HCT116 (cell line): ENCODE data around the gene MRE11. TPM values are rescaled to one million over a fixed set of nuclear protein-coding genes. Genes with fewer than 3 reads are reported as not detected.

Experiments
- ATAC-seq: fragments of 200-7000 bp; cut with Tn5 transposase; 2 replicates; pipeline ENCODE4 v1.9.1; 2020; ENCODE audit warnings: mild to moderate bottlenecking, moderate library complexity
- BruUV-seq: library from RNA; stranded (reverse); fragments of 400-500 nt; replicated peaks from 2 replicates; lab custom pipeline; 2021; lab: Mats Ljungman, UMichigan
- CTCF ChIA-PET: fragments of 300-600 bp; sonication (Branson Sonifier 250); formaldehyde crosslinking; loops from one replicate; lab custom pipeline; 2021; ENCODE audit warnings: antibody characterized with exemption; lab: Charles Lee
- POLR2A ChIA-PET: fragments of 300-600, 350-600 bp; sonication (Branson Sonifier 250); formaldehyde crosslinking; loops from one replicate; lab custom pipeline; 2021; ENCODE audit warnings: antibody characterized with exemption; lab: Charles Lee
- RAD21 ChIA-PET, 2 experiments: fragments of 300-600 bp; sonication (Branson Sonifier 250); formaldehyde crosslinking; loops; one replicate each; lab custom pipeline; 2023; ENCODE audit warnings: low total read pairs in 2 of 2; ENCODE audit not compliant: uncharacterized antibody in 2 of 2, unreplicated experiment in 2 of 2, low non-redundant PET in 1 of 2; lab: Charles Lee
- DNase-seq: peaks from one replicate; pipeline ENCODE4 v3.0.0-alpha.2; 2010; ENCODE audit warnings: low read depth, low spot score
- H2AFZ ChIP-seq: fragments of 200-600 bp; shearing (Covaris generic), sonication (generic); 2 replicates; pipeline ENCODE4 v1.6.1; 2017; ENCODE audit warnings: low read depth, mixed run types, mixed read lengths, antibody characterized with exemption, low read length; ENCODE audit not compliant: poor library complexity, severe bottlenecking
- H3K27ac ChIP-seq: 2 replicates; pipeline ENCODE4 v1.5.1; 2012; ENCODE audit warnings: low read depth, low read length
- H3K27me3 ChIP-seq: fragments of 200-600 bp; sonication (generic); 2 replicates; pipeline ENCODE4 v1.6.1; 2016; ENCODE audit warnings: mixed run types, low read length, mixed read lengths; ENCODE audit not compliant: insufficient read depth
- H3K36me3 ChIP-seq, 2 experiments: fragments of 200-500 bp in 1 of 2; fragments of 200-600 bp in 1 of 2; sonication (Bioruptor generic) in 1 of 2; sonication (generic) in 1 of 2; 2 replicates each; pipeline versions ENCODE4 v1.5.1 to v1.6.1; 2014 to 2016; ENCODE audit warnings: low read length in 2 of 2, inconsistent platforms in 1 of 2, mixed read lengths in 1 of 2, mixed run types in 1 of 2; ENCODE audit not compliant: insufficient read depth in 2 of 2, control insufficient read depth in 1 of 2
- H3K4me1 ChIP-seq, 2 experiments: fragments of 200-600 bp in 1 of 2; sonication (generic) in 1 of 2; 2 replicates each; pipeline versions ENCODE4 v1.5.1 to v1.6.1; 2012 to 2017; ENCODE audit warnings: low read length in 2 of 2, inconsistent platforms in 1 of 2, mild to moderate bottlenecking in 1 of 2, mixed read lengths in 1 of 2, mixed run types in 1 of 2, moderate library complexity in 1 of 2; ENCODE audit not compliant: insufficient read depth in 2 of 2, control insufficient read depth in 1 of 2
- H3K4me2 ChIP-seq: fragments of 200-600 bp; sonication (generic); 2 replicates; pipeline ENCODE4 v1.6.1; 2017; ENCODE audit warnings: mixed run types, low read length, mixed read lengths
- H3K4me3 ChIP-seq, 2 experiments: fragments of 200-600 bp in 1 of 2; sonication (generic) in 1 of 2; replicated peaks in 1 of 2; 2 replicates each; pipeline ENCODE4 v1.5.1; 2011 to 2016; ENCODE audit warnings: low read length in 2 of 2, control low read depth in 1 of 2, low read depth in 1 of 2, mild to moderate bottlenecking in 1 of 2, mixed read lengths in 1 of 2, mixed run types in 1 of 2
- H3K79me2 ChIP-seq: fragments of 200-600 bp; sonication (generic); 2 replicates; pipeline ENCODE4 v1.6.1; 2017; ENCODE audit warnings: mild to moderate bottlenecking, mixed run types, low read length, moderate library complexity, mixed read lengths; ENCODE audit not compliant: insufficient read depth
- H3K9ac ChIP-seq: fragments of 200-600 bp; sonication (generic); 2 replicates; pipeline ENCODE4 v1.6.1; 2016; ENCODE audit warnings: low read length, mixed read lengths
- H3K9me2 ChIP-seq: fragments of 200-600 bp; sonication (generic), shearing (Covaris generic); 2 replicates; pipeline ENCODE4 v1.6.1; 2017; ENCODE audit warnings: mixed run types, mild to moderate bottlenecking, moderate library complexity; ENCODE audit not compliant: insufficient read depth
- H3K9me3 ChIP-seq, 2 experiments: fragments of 200-500 bp in 1 of 2; fragments of 200-600 bp in 1 of 2; sonication (Bioruptor generic) in 1 of 2; sonication (generic) in 1 of 2; 2 replicates each; pipeline ENCODE4 v1.6.1; 2014 to 2017; ENCODE audit warnings: low read length in 2 of 2, mixed read lengths in 2 of 2, inconsistent platforms in 1 of 2, low read depth in 1 of 2, mild to moderate bottlenecking in 1 of 2, mixed run types in 1 of 2, moderate library complexity in 1 of 2; ENCODE audit not compliant: control insufficient read depth in 1 of 2, insufficient read depth in 1 of 2
- H4K20me1 ChIP-seq: fragments of 200-600 bp; sonication (generic), shearing (Covaris generic); 2 replicates; pipeline ENCODE4 v1.6.1; 2017; ENCODE audit warnings: mixed run types, mild to moderate bottlenecking, moderate library complexity; ENCODE audit not compliant: insufficient read depth
- ATF3 ChIP-seq: IDR thresholded peaks from 2 replicates; pipeline ENCODE4 v1.6.1; 2012
- CBX3 ChIP-seq: IDR thresholded peaks from 2 replicates; pipeline ENCODE4 v1.6.1; 2012; ENCODE audit warnings: low read depth
- CEBPB ChIP-seq: IDR thresholded peaks from 2 replicates; pipeline ENCODE4 v1.6.1; 2012; ENCODE audit warnings: low read depth
- CTCF ChIP-seq, 3 experiments: fragments of 200-600 bp in 1 of 3; sonication (generic) in 1 of 3; IDR thresholded peaks in 2 of 3; conservative IDR thresholded peaks in 1 of 3; 2 replicates each; pipeline ENCODE4 v1.5.1; 2012 to 2017; ENCODE audit warnings: low read depth in 2 of 3, low read length in 2 of 3, antibody characterized with exemption in 1 of 3, borderline replicate concordance in 1 of 3, control low read depth in 1 of 3, mild to moderate bottlenecking in 1 of 3, mixed read lengths in 1 of 3, mixed run types in 1 of 3, moderate library complexity in 1 of 3; ENCODE audit not compliant: insufficient read depth in 1 of 3
- EGR1 ChIP-seq: IDR thresholded peaks from 2 replicates; pipeline ENCODE4 v1.6.1; 2012; ENCODE audit warnings: low read depth
- ELF1 ChIP-seq: IDR thresholded peaks from 2 replicates; pipeline ENCODE4 v1.6.1; 2012; ENCODE audit warnings: low read depth, borderline replicate concordance
- EZH2phosphoT487 ChIP-seq: fragments of 200-600 bp; IDR thresholded peaks from 2 replicates; pipeline ENCODE4 v1.6.1; 2018; ENCODE audit warnings: antibody characterized with exemption, borderline replicate concordance
- FOSL1 ChIP-seq: IDR thresholded peaks from 2 replicates; pipeline ENCODE4 v1.6.1; 2012; ENCODE audit warnings: low read depth
- MAX ChIP-seq: IDR thresholded peaks from 2 replicates; pipeline ENCODE4 v1.6.1; 2012
- POLR2AphosphoS5 ChIP-seq: IDR thresholded peaks from 2 replicates; pipeline ENCODE4 v1.6.1; 2011; ENCODE audit warnings: mild to moderate bottlenecking, low read depth, low read length, moderate library complexity
- RAD21 ChIP-seq: IDR thresholded peaks from 2 replicates; pipeline ENCODE4 v1.6.1; 2012; ENCODE audit warnings: low read depth, mild to moderate bottlenecking
- REST ChIP-seq: IDR thresholded peaks from 2 replicates; pipeline ENCODE4 v1.6.1; 2012; ENCODE audit warnings: low read depth
- SP1 ChIP-seq: IDR thresholded peaks from 2 replicates; pipeline ENCODE4 v1.6.1; 2012; ENCODE audit warnings: low read depth
- SRF ChIP-seq: IDR thresholded peaks from 2 replicates; pipeline ENCODE4 v1.6.1; 2012; ENCODE audit warnings: low read depth
- TCF7L2 ChIP-seq: IDR thresholded peaks from 2 replicates; pipeline ENCODE4 v1.7.0; 2011; ENCODE audit warnings: borderline replicate concordance, inconsistent platforms; ENCODE audit not compliant: insufficient read depth, insufficient read length; ENCODE audit errors: extremely low read depth
- YY1 ChIP-seq: IDR thresholded peaks from 2 replicates; pipeline ENCODE4 v1.6.1; 2011; ENCODE audit warnings: low read length, low read depth, moderate library complexity, mild to moderate bottlenecking; ENCODE audit not compliant: insufficient replicate concordance; ENCODE audit errors: extremely low read depth
- ZFX ChIP-seq: fragments of 450-650 bp; IDR thresholded peaks from 2 replicates; pipeline ENCODE4 v1.6.1; 2017
- ZNF274 ChIP-seq: fragments of 200-500 bp; sonication (Bioruptor generic); IDR thresholded peaks from 2 replicates; pipeline ENCODE4 v1.6.1; 2014; ENCODE audit warnings: mild to moderate bottlenecking, low read depth, low read length, inconsistent platforms
- intact Hi-C: fragments of 100-400 bp; cut with micrococcal nuclease; formaldehyde crosslinking; loops from 2 replicates; pipeline ENCODE4 v1.10.0; 2022
- total RNA-seq: library from RNA; stranded (reverse); gene quantifications from one replicate; pipeline ENCODE4 v1.2.1, GENCODE V29; 2021; ENCODE audit not compliant: unreplicated experiment

Gene MRE11
- total RNA-seq, 1 experiment from 2014 or later, result 20.6 TPM

GRCh38 chr11:94533206-94533605, 39.6 kb upstream of the MRE11 start (continued):
- TF ChIP-seq MAX (no peak), EZH2phosphoT487 (no peak), TCF7L2 (no peak), CEBPB (no peak), REST (no peak)

- CTCF ChIA-PET, result no interaction called here
- Histone ChIP-seq H3K9me2 (no peaks in the 10 kb centered on the region), H3K79me2 (no peaks in the 10 kb centered on the region), H3K27ac (no peak overlapping the region), H3K36me3 (no peaks in the 10 kb centered on the region), H3K4me3 (no peak overlapping the region), H3K4me1 (peaks cover 0 to 4% of the 10 kb centered on the region in 2 experiments; a peak in 1 of 4 replicates), H2AFZ (no peak overlapping the region), H3K27me3 (no peaks in the 10 kb centered on the region), H3K9me3 (no peaks in the 10 kb centered on the region), H4K20me1 (no peaks in the 10 kb centered on the region), H3K9ac (no peak overlapping the region)
- ATAC-seq, result no peak
- intact Hi-C loops, result no loop called here
- POLR2A ChIA-PET, result interaction anchor here (0.9 kb wide), 1 partner anchor 12 kb away, joined by 4 read pairs; the partner anchor contains the start of gene FUT4
- RAD21 ChIA-PET, result no interaction called here
- DNase-seq, result no peak
- TF ChIP-seq CTCF (IDR thresholded peaks at IDR 0.05 in 2 of 3, conservative IDR thresholded peaks at IDR 0.05 in 1 of 3; ENCODE audit: borderline replicate concordance in 1 of 3, insufficient read depth in 1 of 3, low read depth in 2 of 3, low read length in 2 of 3) (no peak), FOSL1 (no peak), ZFX (no peak), ELF1 (no peak), CEBPB (no peak), SRF (no peak), ATF3 (no peak), YY1 (no peak), MAX (no peak), RAD21 (no peak), CBX3 (no peak), TCF7L2 (no peak), ZNF274 (no peak), POLR2AphosphoS5 (no peak), EGR1 (no peak), SP1 (no peak)
- TF ChIP-seq, all 23 proteins: peak for 0
- BruUV-seq, result no TSS peak
- H3K4me2 ChIP-seq, result no peak overlapping the region
Observed at GRCh38 chr11:94532211-94532610, 38.6 kb upstream of the MRE11 start.
